H1 (cell line): ENCODE data around the gene RS1. TPM values are rescaled to one million over a fixed set of nuclear protein-coding genes. Genes with fewer than 3 reads are reported as not detected.

Experiments
- CTCF ChIA-PET: fragments of 300-600 bp; sonication (Branson Sonifier 250); formaldehyde crosslinking; loops from one replicate; lab custom pipeline; 2021; ENCODE audit not compliant: partially characterized antibody; lab: Charles Lee
- POLR2A ChIA-PET: fragments of 300-600 bp; sonication (Branson Sonifier 250); formaldehyde crosslinking; loops from one replicate; lab custom pipeline; 2021; ENCODE audit warnings: inconsistent platforms; ENCODE audit not compliant: partially characterized antibody; lab: Charles Lee
- DNase-seq, 2 experiments: peaks; one replicate each; pipeline versions ENCODE4 v3.0.0 to v3.0.0-alpha.2; 2010 to 2022; ENCODE audit warnings: low spot score in 2 of 2, low read depth in 1 of 2, mixed read lengths in 1 of 2
- FAIRE-seq: peaks from 2 replicates; lab custom pipeline; 2011; peaks lifted over from hg19 to GRCh38; lab: Jason Lieb, UNC
- H2AFZ ChIP-seq: 2 replicates; pipeline ENCODE4 v1.8.1; 2012; ENCODE audit warnings: low read length, inconsistent platforms
- H2AK5ac ChIP-seq: 2 replicates; pipeline ENCODE4 v1.6.1; 2013; ENCODE audit warnings: low read depth, low read length
- H2BK120ac ChIP-seq: replicated peaks from 2 replicates; pipeline ENCODE3; 2013; ENCODE audit warnings: low read depth, low read length, inconsistent platforms
- H2BK12ac ChIP-seq: 2 replicates; pipeline ENCODE4 v1.6.1; 2013; ENCODE audit warnings: low read depth, low read length
- H2BK15ac ChIP-seq: 2 replicates; pipeline ENCODE4 v1.6.1; 2013; ENCODE audit warnings: low read length
- H2BK20ac ChIP-seq: 2 replicates; pipeline ENCODE4 v1.6.1; 2013; ENCODE audit warnings: low read length
- H2BK5ac ChIP-seq: 2 replicates; pipeline ENCODE4 v1.6.1; 2013; ENCODE audit warnings: low read depth, low read length
- H3K14ac ChIP-seq: 2 replicates; pipeline ENCODE4 v1.6.1; 2013; ENCODE audit warnings: inconsistent platforms; ENCODE audit not compliant: insufficient read length
- H3K18ac ChIP-seq: 2 replicates; pipeline ENCODE4 v1.6.1; 2013; ENCODE audit warnings: low read length; ENCODE audit errors: extremely low read depth
- H3K23ac ChIP-seq: 2 replicates; pipeline ENCODE4 v1.6.1; 2013; ENCODE audit warnings: inconsistent platforms; ENCODE audit not compliant: insufficient read length
- H3K23me2 ChIP-seq: 2 replicates; pipeline ENCODE4 v1.6.1; 2013; ENCODE audit warnings: low read depth, low read length
- H3K27ac ChIP-seq: 2 replicates; pipeline ENCODE4 v1.6.1; 2011; ENCODE audit warnings: low read depth, low read length, inconsistent platforms
- H3K27me3 ChIP-seq, 4 experiments: replicated peaks in 1 of 4; 1 replicate in 1 of 4; 2 replicates in 3 of 4; pipeline versions ENCODE4 v1.6.1 to v1.8.1; 2011 to 2013; ENCODE audit warnings: low read length in 3 of 4, mild to moderate bottlenecking in 3 of 4, inconsistent platforms in 2 of 4, mixed read lengths in 2 of 4, moderate library complexity in 1 of 4; ENCODE audit not compliant: control insufficient read depth in 3 of 4, insufficient read depth in 3 of 4; ENCODE audit errors: extremely low read depth in 1 of 4
- H3K36me3 ChIP-seq, 4 experiments: 2 replicates each; pipeline versions ENCODE4 v1.6.1 to v1.8.1; 2011 to 2013; ENCODE audit warnings: mild to moderate bottlenecking in 4 of 4, low read length in 3 of 4, moderate library complexity in 2 of 4, control low read depth in 1 of 4, inconsistent platforms in 1 of 4; ENCODE audit not compliant: insufficient read depth in 4 of 4, control insufficient read depth in 2 of 4
- H3K4ac ChIP-seq: replicated peaks from 2 replicates; pipeline ENCODE3; 2013; ENCODE audit warnings: low read length, low read depth, mixed read lengths, inconsistent platforms; ENCODE audit not compliant: insufficient read length
- H3K4me1 ChIP-seq, 4 experiments: replicated peaks in 1 of 4; 1 replicate in 1 of 4; 2 replicates in 3 of 4; pipeline versions ENCODE4 v1.6.1 to v1.8.1; 2011 to 2013; ENCODE audit warnings: low read length in 3 of 4, inconsistent platforms in 2 of 4, mixed read lengths in 1 of 4; ENCODE audit not compliant: insufficient read depth in 4 of 4, control insufficient read depth in 3 of 4
- H3K4me2 ChIP-seq, 2 experiments: 2 replicates each; pipeline versions ENCODE4 v1.6.1 to v1.8.1; 2011 to 2013; ENCODE audit warnings: low read depth in 2 of 2, low read length in 2 of 2, control low read depth in 1 of 2, inconsistent platforms in 1 of 2, mild to moderate bottlenecking in 1 of 2; ENCODE audit not compliant: insufficient read depth in 1 of 2
- H3K4me3 ChIP-seq, 4 experiments: fragments of 200-600, 300-600 bp in 1 of 4; sonication (generic), shearing (Covaris generic), sonication (Bioruptor Twin) in 1 of 4; 2 replicates each; pipeline versions ENCODE4 v1.5.1 to v1.8.1; 2011 to 2016; ENCODE audit warnings: low read length in 4 of 4, low read depth in 3 of 4, control low read depth in 2 of 4, inconsistent platforms in 2 of 4, mild to moderate bottlenecking in 2 of 4, mixed read lengths in 1 of 4, moderate library complexity in 1 of 4; ENCODE audit not compliant: insufficient read depth in 2 of 4; ENCODE audit errors: extremely low read depth in 1 of 4
- H3K56ac ChIP-seq: replicated peaks from 2 replicates; pipeline ENCODE3; 2013; ENCODE audit warnings: low read depth, mild to moderate bottlenecking, mixed read lengths, low read length, inconsistent platforms; ENCODE audit not compliant: insufficient read length
- H3K79me1 ChIP-seq: 2 replicates; pipeline ENCODE4 v1.6.1; 2013; ENCODE audit warnings: low read depth, low read length, control low read depth
- H3K79me2 ChIP-seq, 2 experiments: 2 replicates each; pipeline versions ENCODE4 v1.6.1 to v1.8.1; 2012 to 2013; ENCODE audit warnings: low read length in 2 of 2, mild to moderate bottlenecking in 2 of 2, inconsistent platforms in 1 of 2; ENCODE audit not compliant: insufficient read depth in 2 of 2, control insufficient read depth in 1 of 2
- H3K9ac ChIP-seq, 4 experiments: replicated peaks in 1 of 4; 1 replicate in 1 of 4; 2 replicates in 3 of 4; pipeline versions ENCODE4 v1.6.1 to v1.8.1; 2011 to 2013; ENCODE audit warnings: low read depth in 3 of 4, low read length in 3 of 4, control low read depth in 2 of 4, mild to moderate bottlenecking in 2 of 4, moderate library complexity in 2 of 4, inconsistent platforms in 1 of 4; ENCODE audit errors: extremely low read depth in 1 of 4
- H3K9me3 ChIP-seq, 2 experiments: 2 replicates each; pipeline versions ENCODE4 v1.6.1 to v1.8.1; 2012 to 2013; ENCODE audit warnings: mild to moderate bottlenecking in 2 of 2, moderate library complexity in 2 of 2, control low read depth in 1 of 2, inconsistent platforms in 1 of 2, low read depth in 1 of 2, low read length in 1 of 2, mixed read lengths in 1 of 2; ENCODE audit not compliant: insufficient read depth in 2 of 2
- H4K20me1 ChIP-seq, 2 experiments: replicated peaks in 1 of 2; 2 replicates each; pipeline versions ENCODE3 to v1.8.1; 2011 to 2013; ENCODE audit warnings: inconsistent platforms in 2 of 2, low read length in 2 of 2, mild to moderate bottlenecking in 1 of 2; ENCODE audit not compliant: insufficient read depth in 2 of 2, control insufficient read depth in 1 of 2
- H4K5ac ChIP-seq: 2 replicates; pipeline ENCODE4 v1.6.1; 2013; ENCODE audit warnings: low read length, low read depth, mixed read lengths, inconsistent platforms; ENCODE audit not compliant: insufficient read length
- H4K8ac ChIP-seq: 2 replicates; pipeline ENCODE4 v1.8.0; 2013; ENCODE audit warnings: mild to moderate bottlenecking, moderate library complexity, low read length, inconsistent platforms; ENCODE audit not compliant: insufficient read depth; ENCODE audit errors: extremely low read depth
- H4K91ac ChIP-seq: replicated peaks from 2 replicates; pipeline ENCODE3; 2013; ENCODE audit warnings: low read length, mixed read lengths, inconsistent platforms; ENCODE audit not compliant: insufficient read length
- BRCA1 ChIP-seq: IDR thresholded peaks from 2 replicates; pipeline ENCODE4 v1.6.1; 2012; ENCODE audit warnings: low read depth, low read length, improper control_type of control experiment
- CREB1 ChIP-seq: IDR thresholded peaks from 2 replicates; pipeline ENCODE4 v1.6.1; 2012; ENCODE audit warnings: inconsistent platforms
- NANOG ChIP-seq: IDR thresholded peaks from 2 replicates; pipeline ENCODE4 v1.6.1; 2011; ENCODE audit warnings: low read length, low read depth, mild to moderate bottlenecking, inconsistent platforms; ENCODE audit not compliant: insufficient read depth, poor library complexity, severe bottlenecking
- RFX5 ChIP-seq: IDR thresholded peaks from 2 replicates; pipeline ENCODE4 v1.6.1; 2011; ENCODE audit warnings: low read depth, low read length, improper control_type of control experiment, borderline replicate concordance
- SAP30 ChIP-seq: fragments of 300-600 bp; sonication (generic); IDR thresholded peaks from 2 replicates; pipeline ENCODE4 v1.7.1; 2012; ENCODE audit warnings: low read length, moderate library complexity, mild to moderate bottlenecking, inconsistent platforms; ENCODE audit not compliant: insufficient read depth, insufficient replicate concordance
- SP1 ChIP-seq: IDR thresholded peaks from 2 replicates; pipeline ENCODE4 v1.6.1; 2011; ENCODE audit warnings: low read depth, low read length
- SP4 ChIP-seq: IDR thresholded peaks from 2 replicates; pipeline ENCODE4 v1.6.1; 2012; ENCODE audit warnings: low read length, inconsistent platforms
- WGBS, 2 experiments: shearing (Covaris generic) in 1 of 2; methylation state at CpG; one replicate each; pipeline versions ENCODE4 v1.1.6 to v1.1.7; 2013 to 2015; ENCODE audit warnings: low lambda C conversion rate in 2 of 2, mixed read lengths in 2 of 2, inconsistent platforms in 1 of 2, low coverage in 1 of 2, missing lambda C conversion rate in 1 of 2; ENCODE audit not compliant: insufficient replicate concordance in 2 of 2, insufficient coverage in 1 of 2, insufficient read length in 1 of 2; ENCODE audit errors: extremely low coverage in 1 of 2, missing lambda C conversion rate in 1 of 2; 5-methylcytosine and 5-hydroxymethylcytosine counted together
- polyA plus RNA-seq, 7 experiments: library from polyadenylated mRNA; depleted of rRNA in 3 of 7; stranded (reverse) in 5 of 7; unstranded in 2 of 7; fragments of >200 nt in 5 of 7; fragments of 200-250 nt in 2 of 7; gene quantifications; 1 replicate in 5 of 7; 2 replicates in 1 of 7; 4 replicates in 1 of 7; pipeline versions ENCODE4 v1.2.1 to v1.2.3, GENCODE V29; 2011 to 2013; ENCODE audit warnings: missing spikeins in 2 of 7, mixed read lengths in 2 of 7
- total RNA-seq: library from RNA; stranded (reverse); fragmentation: NEBNext Ultra II Directional; extraction: Animal tissue kit (Norgen Biotek cat#: 25700); gene quantifications from 2 replicates; pipeline ENCODE4 v1.2.1, GENCODE V29; 2021
- TF ChIP-seq, protein P1 (sequence below), 3 experiments: IDR thresholded peaks; 1 replicate in 2 of 3; 2 replicates in 1 of 3; pipeline versions ENCODE4 v1.5.1 to v1.6.1; 2011; ENCODE audit warnings: low read length in 3 of 3, mild to moderate bottlenecking in 3 of 3, inconsistent platforms in 2 of 3, low read depth in 1 of 3, moderate library complexity in 1 of 3; ENCODE audit not compliant: insufficient read depth in 1 of 3; ENCODE audit errors: control extremely low read depth in 1 of 3
- TF ChIP-seq, protein P2 (sequence below): IDR thresholded peaks from 2 replicates; pipeline ENCODE4 v1.6.1; 2011; ENCODE audit warnings: low read depth, mild to moderate bottlenecking, low read length; ENCODE audit not compliant: insufficient read depth
- TF ChIP-seq, protein P3 (sequence below): IDR thresholded peaks from 2 replicates; pipeline ENCODE4 v1.6.1; 2012; ENCODE audit warnings: inconsistent platforms

The RS1 gene
- total and polyA plus RNA-seq, 2 of the 8 experiments (the other 6 are each of a cell fraction or from before 2014, with no cell fraction given): 0.03 TPM; not detected in 1

DNA sequence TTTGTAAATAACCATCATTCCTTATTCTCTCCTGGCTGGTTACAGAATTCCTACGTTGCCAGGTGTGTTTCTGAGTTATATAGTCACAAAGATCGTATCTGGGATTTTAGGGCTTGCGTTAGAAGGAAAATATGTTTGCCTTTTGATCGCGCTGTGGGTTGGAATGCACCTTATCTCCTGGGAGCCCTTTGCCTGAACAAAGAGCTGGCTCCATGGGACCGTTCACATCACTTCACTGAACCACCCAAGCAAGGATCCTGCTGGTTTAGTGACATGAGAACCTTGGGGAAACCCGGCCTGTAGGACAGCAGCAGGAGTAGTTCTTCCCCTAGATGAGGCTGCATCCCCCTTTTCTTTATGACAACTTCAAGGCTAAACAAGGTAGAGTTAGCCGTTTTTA, 51.6 kb downstream of the RS1 start:
- Histone ChIP-seq H2BK15ac (no peak overlapping the region), H3K4me3 (no peak overlapping the region), H3K18ac (no peak overlapping the region), H3K23me2 (no peaks in the 10 kb centered on the region), H3K4me2 (no peak overlapping the region), H3K27me3 (no peaks in the 10 kb centered on the region), H3K79me1 (no peaks in the 10 kb centered on the region), H3K14ac (no peak overlapping the region), H3K56ac (no peak overlapping the region), H2BK20ac (no peak overlapping the region), H2BK5ac (no peak overlapping the region), H2AFZ (no peak overlapping the region), H4K20me1 (peaks cover 0 to 1% of the 10 kb centered on the region in 2 experiments), H2BK120ac (no peak overlapping the region), H3K36me3 (peaks cover 0 to 4% (median 2%) of the 10 kb centered on the region in 4 experiments; a peak in 3 of 8 replicates), H3K4me1 (no peaks in the 10 kb centered on the region), H4K8ac (no peak overlapping the region), H3K27ac (no peak overlapping the region), H2AK5ac (no peak overlapping the region), H3K23ac (no peak overlapping the region), H2BK12ac (no peak overlapping the region), H4K5ac (no peak overlapping the region), H3K9me3 (no peaks in the 10 kb centered on the region), H3K9ac (no peak overlapping the region), H4K91ac (no peak overlapping the region), H3K79me2 (no peaks in the 10 kb centered on the region), H3K4ac (no peak overlapping the region)
- DNase-seq: no peak
- CTCF ChIA-PET: no interaction called here
- no peak for FAIRE-seq
- POLR2A ChIA-PET: no interaction called here
- 90% methylated on average over 7 of the region's 8 CpGs; no CpG with 5 or more reads in 1 of the 2 experiments for WGBS, 2 experiments
- TF ChIP-seq SAP30 (no peak), NANOG (no peak), SP1 (no peak), RFX5 (no peak), CREB1 (no peak), BRCA1 (no peak), SP4 (no peak)
- TF ChIP-seq, protein P1, sequence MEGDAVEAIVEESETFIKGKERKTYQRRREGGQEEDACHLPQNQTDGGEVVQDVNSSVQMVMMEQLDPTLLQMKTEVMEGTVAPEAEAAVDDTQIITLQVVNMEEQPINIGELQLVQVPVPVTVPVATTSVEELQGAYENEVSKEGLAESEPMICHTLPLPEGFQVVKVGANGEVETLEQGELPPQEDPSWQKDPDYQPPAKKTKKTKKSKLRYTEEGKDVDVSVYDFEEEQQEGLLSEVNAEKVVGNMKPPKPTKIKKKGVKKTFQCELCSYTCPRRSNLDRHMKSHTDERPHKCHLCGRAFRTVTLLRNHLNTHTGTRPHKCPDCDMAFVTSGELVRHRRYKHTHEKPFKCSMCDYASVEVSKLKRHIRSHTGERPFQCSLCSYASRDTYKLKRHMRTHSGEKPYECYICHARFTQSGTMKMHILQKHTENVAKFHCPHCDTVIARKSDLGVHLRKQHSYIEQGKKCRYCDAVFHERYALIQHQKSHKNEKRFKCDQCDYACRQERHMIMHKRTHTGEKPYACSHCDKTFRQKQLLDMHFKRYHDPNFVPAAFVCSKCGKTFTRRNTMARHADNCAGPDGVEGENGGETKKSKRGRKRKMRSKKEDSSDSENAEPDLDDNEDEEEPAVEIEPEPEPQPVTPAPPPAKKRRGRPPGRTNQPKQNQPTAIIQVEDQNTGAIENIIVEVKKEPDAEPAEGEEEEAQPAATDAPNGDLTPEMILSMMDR (IDR thresholded peaks at IDR 0.05; ENCODE audit: control extremely low read depth in 1 of 3, insufficient read depth in 1 of 3, low read depth in 1 of 3, low read length in 3 of 3): no peak
- TF ChIP-seq, protein P2, sequence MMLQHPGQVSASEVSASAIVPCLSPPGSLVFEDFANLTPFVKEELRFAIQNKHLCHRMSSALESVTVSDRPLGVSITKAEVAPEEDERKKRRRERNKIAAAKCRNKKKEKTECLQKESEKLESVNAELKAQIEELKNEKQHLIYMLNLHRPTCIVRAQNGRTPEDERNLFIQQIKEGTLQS: no peak
- TF ChIP-seq, protein P3, sequence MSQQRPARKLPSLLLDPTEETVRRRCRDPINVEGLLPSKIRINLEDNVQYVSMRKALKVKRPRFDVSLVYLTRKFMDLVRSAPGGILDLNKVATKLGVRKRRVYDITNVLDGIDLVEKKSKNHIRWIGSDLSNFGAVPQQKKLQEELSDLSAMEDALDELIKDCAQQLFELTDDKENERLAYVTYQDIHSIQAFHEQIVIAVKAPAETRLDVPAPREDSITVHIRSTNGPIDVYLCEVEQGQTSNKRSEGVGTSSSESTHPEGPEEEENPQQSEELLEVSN: no peak
